Colonic mucosa (tissue), 4 donors: ENCODE results near the gene AAK1. TPM values are rescaled to one million over a fixed set of nuclear protein-coding genes. Genes with fewer than 3 reads are reported as not detected.
"Not testable (repeated sequence)": the region's sequence is repeated elsewhere in the genome, so short reads cannot be mapped to it uniquely, and the experiment has no call there.

Source experiments
- DNase-seq: peaks from one replicate; pipeline ENCODE4 v3.0.0-alpha.2; 2020
- H3K27ac ChIP-seq: fragments of 200-600 bp; one replicate; pipeline ENCODE4 v1.8.0; 2021
- H3K27me3 ChIP-seq: fragments of 200-600 bp; one replicate; pipeline ENCODE4 v1.8.0; 2021
- H3K36me3 ChIP-seq: fragments of 200-600 bp; one replicate; pipeline ENCODE4 v1.8.0; 2021
- H3K4me1 ChIP-seq: fragments of 200-600 bp; one replicate; pipeline ENCODE4 v1.8.0; 2021; ENCODE audit warnings: mild to moderate bottlenecking
- H3K4me3 ChIP-seq: fragments of 200-600 bp; one replicate; pipeline ENCODE4 v1.8.0; 2021
- H3K9ac ChIP-seq, 2 donors: one replicate each; pipeline ENCODE4 v1.7.0; 2013; ENCODE audit warnings: control low read depth in 2 of 2, low read depth in 2 of 2, low read length in 2 of 2
- H3K9me3 ChIP-seq: fragments of 200-600 bp; one replicate; pipeline ENCODE4 v1.8.0; 2021
- CTCF ChIP-seq: fragments of 200-600 bp; IDR thresholded peaks from one replicate; pipeline ENCODE4 v1.8.0; 2022; ENCODE audit warnings: antibody characterized with exemption, mild to moderate bottlenecking
- intact Hi-C: fragments of 100-400 bp; cut with DNase I; formaldehyde crosslinking; loops from one replicate; pipeline ENCODE4 v1.14.1; 2022
- total RNA-seq, 2 donors: library from RNA; stranded (reverse); fragmentation: NEBNext Ultra II Directional in 1 of 2; extraction: Animal tissue kit (Norgen Biotek cat#: 25700) in 1 of 2; gene quantifications; one replicate each; pipeline ENCODE4 v1.2.1, GENCODE V29; 2021
- donor health status: healthy.
- donor health status: DM: no; HTN: no; CAD: no.
- donor health status: DM: no; HTN: no; CAD: no.

Gene AAK1
- total RNA-seq, 2 donors from 2014 or later = 33.5 to 41.7 TPM

GRCh38 chr2:69429491-69430183, 213.9 kb downstream of the AAK1 start:
- no peaks in the 10 kb centered on the region for H3K4me1 ChIP-seq
- no peak for TF ChIP-seq CTCF
- DNase-seq = no peak
- H3K4me3 ChIP-seq = no peak overlapping the region
- no peaks in the 10 kb centered on the region for H3K36me3 ChIP-seq
- H3K27ac ChIP-seq = no peak overlapping the region
- intact Hi-C loops = no loop called here
- H3K9ac ChIP-seq = no peak overlapping the region
- no peaks in the 10 kb centered on the region for H3K9me3 ChIP-seq
- no peaks in the 10 kb centered on the region for H3K27me3 ChIP-seq

GRCh38 chr2:69428981-69429380, 214.6 kb downstream of the AAK1 start:
- no peaks in the 10 kb centered on the region for H3K36me3 ChIP-seq
- no peaks in the 10 kb centered on the region for H3K27me3 ChIP-seq
- no peak for TF ChIP-seq CTCF
- DNase-seq = no peak
- no peaks in the 10 kb centered on the region for H3K4me1 ChIP-seq
- H3K9me3 ChIP-seq = no peaks in the 10 kb centered on the region
- H3K4me3 ChIP-seq = no peak overlapping the region
- intact Hi-C loops = no loop called here
- no peak overlapping the region for H3K27ac ChIP-seq
- H3K9ac ChIP-seq = no peak overlapping the region

- intact Hi-C loops = no loop called here
- H3K27me3 ChIP-seq = no peaks in the 10 kb centered on the region
These were observed 219.1 kb downstream of the AAK1 start for GRCh38 chr2:69424419-69424818.

GRCh38 chr2:69422198-69422597, 221.3 kb downstream of the AAK1 start:
- Histone ChIP-seq H3K27me3 (no peaks in the 10 kb centered on the region), H3K4me3 (no peak overlapping the region), H3K9ac (no peak overlapping the region), H3K4me1 (peaks cover 3% of the 10 kb centered on the region), H3K9me3 (no peaks in the 10 kb centered on the region), H3K27ac (no peak overlapping the region), H3K36me3 (no peaks in the 10 kb centered on the region)
- intact Hi-C loops = no loop called here
- TF ChIP-seq CTCF = no peak
- DNase-seq = no peak

More at GRCh38 chr2:69424419-69424818, 219.1 kb downstream of the AAK1 start:
- DNase-seq = no peak
- no peaks in the 10 kb centered on the region for H3K9me3 ChIP-seq
- H3K4me3 ChIP-seq = no peak overlapping the region
- H3K27ac ChIP-seq = no peak overlapping the region
- no peaks in the 10 kb centered on the region for H3K36me3 ChIP-seq
- no peak for TF ChIP-seq CTCF
- no peak overlapping the region for H3K9ac ChIP-seq
- H3K4me1 ChIP-seq = no peaks in the 10 kb centered on the region

GRCh38 chr2:69419111-69419510, 224.4 kb downstream of the AAK1 start:
- H3K9ac ChIP-seq, H3K27ac ChIP-seq, DNase-seq, intact Hi-C loops, H3K36me3 ChIP-seq, H3K4me1 ChIP-seq, H3K27me3 ChIP-seq, H3K9me3 ChIP-seq, H3K4me3 ChIP-seq: not testable (repeated sequence)

- H3K36me3 ChIP-seq = peaks cover 9% of the 10 kb centered on the region
- intact Hi-C loops = no loop called here
- TF ChIP-seq CTCF = no peak
These were observed 227.4 kb downstream of the AAK1 start for GRCh38 chr2:69416147-69416546.

More at GRCh38 chr2:69416147-69416546, 227.4 kb downstream of the AAK1 start:
- Histone ChIP-seq H3K9me3 (no peaks in the 10 kb centered on the region), H3K27me3 (no peaks in the 10 kb centered on the region), H3K9ac (no peak overlapping the region), H3K4me3 (no peak overlapping the region), H3K27ac (no peak overlapping the region), H3K4me1 (peaks cover 3% of the 10 kb centered on the region)
- no peak for DNase-seq
